Fibroblast of villous mesenchyme (primary cell): ENCODE data around the gene SH2D1B. TPM values are rescaled to one million over a fixed set of nuclear protein-coding genes. Genes with fewer than 3 reads are reported as not detected.
A peak's percentile ranks its signal among the peaks of the same experiment; 100 is the strongest.
"Not testable (repeated sequence)": the region's sequence is repeated elsewhere in the genome, so short reads cannot be mapped to it uniquely, and the experiment has no call there.

Source experiments
- DNase-seq: peaks from one replicate; pipeline ENCODE4 v3.0.0-alpha.2; 2010; ENCODE audit warnings: low read depth
- H3K4me3 ChIP-seq: 2 replicates; pipeline ENCODE4 v1.5.1; 2011; ENCODE audit warnings: low read depth, mild to moderate bottlenecking, low read length
- CTCF ChIP-seq: IDR thresholded peaks from 2 replicates; pipeline ENCODE4 v1.5.1; 2012; ENCODE audit warnings: low read depth, mild to moderate bottlenecking, low read length; ENCODE audit not compliant: insufficient read depth
- total RNA-seq: library from RNA; depleted of rRNA; stranded (reverse); fragments of >200 nt; gene quantifications from 2 replicates; pipeline ENCODE4 v1.2.3, GENCODE V29; 2012

SH2D1B gene
- total RNA-seq, 1 donor, result not detected

- no peak for DNase-seq
Observed at GRCh38 chr1:162353702-162354101, 58.2 kb downstream of the SH2D1B start.

GRCh38 chr1:162353078-162353477, 58.9 kb downstream of the SH2D1B start:
- H3K4me3 ChIP-seq, result no peak overlapping the region
- DNase-seq, result no peak
- TF ChIP-seq CTCF, result no peak

More at GRCh38 chr1:162353702-162354101, 58.2 kb downstream of the SH2D1B start:
- TF ChIP-seq CTCF, result no peak
- no peak overlapping the region for H3K4me3 ChIP-seq

- not testable (repeated sequence) for H3K4me3 ChIP-seq, DNase-seq
Observed at GRCh38 chr1:162351874-162352273, 60.1 kb downstream of the SH2D1B start.

- DNase-seq, result no peak
- H3K4me3 ChIP-seq, result no peak overlapping the region
- TF ChIP-seq CTCF, result no peak
Observed at GRCh38 chr1:162351246-162351842, 60.6 kb downstream of the SH2D1B start.

- TF ChIP-seq CTCF, result no peak
- DNase-seq, result peak; percentile 96
- H3K4me3 ChIP-seq, result no peak overlapping the region
Observed at GRCh38 chr1:162349635-162350330, 62.2 kb downstream of the SH2D1B start.

- no peak for DNase-seq
- no peak for TF ChIP-seq CTCF
- no peak overlapping the region for H3K4me3 ChIP-seq
Observed at GRCh38 chr1:162347281-162347680, 64.7 kb downstream of the SH2D1B start.

Other genes starting within 250 kb of the SH2D1B start
- not detected in 2 replicates for gene SPATA46, start 35.3 kb downstream of the SH2D1B start, total RNA-seq
- gene C1orf226, start 30.4 kb downstream of the SH2D1B start, total RNA-seq, result under 0.01 and 0.86 TPM in 2 replicates
- 69.9 and 139 TPM in 2 replicates for gene UHMK1, start 85.7 kb upstream of the SH2D1B start, total RNA-seq
- gene UAP1, start 149.6 kb upstream of the SH2D1B start, total RNA-seq, result 93.1 and 108 TPM in 2 replicates
- gene DDR2, start 220.3 kb upstream of the SH2D1B start, total RNA-seq, result 227 and 289 TPM in 2 replicates